HEK293 (cell line): ENCODE measurements around the gene CGB2.
"Not testable (repeated sequence)": the region's sequence is repeated elsewhere in the genome, so short reads cannot be mapped to it uniquely, and the experiment has no call there.

ENCODE experiments used
- SETDB1 ChIP-seq: IDR thresholded peaks from one replicate; pipeline ENCODE4 v1.6.1; 2017; ENCODE audit warnings: mild to moderate bottlenecking, low read length, moderate library complexity, mixed read lengths; ENCODE audit not compliant: insufficient read length
- SP3 ChIP-seq: fragments of 450-650 bp; formaldehyde crosslinking; IDR thresholded peaks from 2 replicates; pipeline ENCODE4 v1.5.1; 2016; ENCODE audit warnings: missing biosample characterization, missing genetic modification characterization
- ZBTB7A ChIP-seq: fragments of 450-650 bp; formaldehyde crosslinking; IDR thresholded peaks from 2 replicates; pipeline ENCODE4 v1.5.1; 2016; ENCODE audit warnings: low read depth, missing biosample characterization, missing genetic modification characterization
- ZNF266 ChIP-seq: fragments of 450-650 bp; formaldehyde crosslinking; IDR thresholded peaks from 2 replicates; pipeline ENCODE4 v1.5.1; 2016; ENCODE audit warnings: missing biosample characterization, missing genetic modification characterization, low read depth
- ZNF350 ChIP-seq: fragments of 450-650 bp; formaldehyde crosslinking; IDR thresholded peaks from 2 replicates; pipeline ENCODE4 v1.5.0; 2017; ENCODE audit warnings: missing biosample characterization, mild to moderate bottlenecking, missing genetic modification characterization
- TF ChIP-seq, protein P1 (sequence below): fragments of 450-650 bp; formaldehyde crosslinking; IDR thresholded peaks from 2 replicates; pipeline ENCODE4 v1.5.1; 2016; ENCODE audit warnings: missing biosample characterization, missing genetic modification characterization
- TF ChIP-seq, protein P2 (sequence below): fragments of 450-650 bp; formaldehyde crosslinking; conservative IDR thresholded peaks from 2 replicates; pipeline ENCODE4 v1.5.1; 2016; ENCODE audit warnings: low read depth, missing biosample characterization, missing genetic modification characterization

DNA sequence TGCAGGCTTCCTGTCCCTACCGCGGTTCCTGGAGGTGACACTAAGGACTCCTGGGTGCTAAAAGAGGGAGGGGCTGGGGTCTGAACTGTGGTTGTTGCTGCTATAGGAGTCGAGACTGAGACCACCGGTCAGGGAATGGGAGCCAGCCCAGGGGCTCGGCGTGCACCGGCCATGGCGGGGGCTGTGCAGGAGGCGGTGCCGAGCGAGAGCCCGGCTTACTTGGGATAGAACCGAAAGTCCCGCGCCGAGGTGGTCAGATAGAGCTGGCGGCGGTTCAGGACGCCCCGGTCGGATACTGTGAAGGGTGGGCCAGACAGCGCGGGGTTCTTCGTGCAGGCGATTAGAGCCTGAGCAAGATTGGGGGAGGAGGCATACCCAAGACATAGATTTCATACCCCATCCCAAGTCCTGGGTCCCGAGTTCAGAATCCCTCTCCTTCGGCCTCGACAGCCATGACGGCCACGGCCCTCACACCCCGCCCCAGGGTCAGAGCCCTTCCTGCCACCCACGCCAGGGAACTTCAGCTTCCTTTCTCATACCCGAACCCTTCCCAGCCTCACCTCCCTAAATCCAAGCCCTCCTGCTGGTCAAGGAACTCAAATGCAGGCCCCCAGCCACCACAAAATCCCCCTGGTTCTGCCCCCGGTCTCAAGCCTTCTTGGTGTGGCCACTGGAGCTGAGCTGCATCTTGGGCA is 25.4 kb downstream of the CGB2 start:
- TF ChIP-seq, protein P1, sequence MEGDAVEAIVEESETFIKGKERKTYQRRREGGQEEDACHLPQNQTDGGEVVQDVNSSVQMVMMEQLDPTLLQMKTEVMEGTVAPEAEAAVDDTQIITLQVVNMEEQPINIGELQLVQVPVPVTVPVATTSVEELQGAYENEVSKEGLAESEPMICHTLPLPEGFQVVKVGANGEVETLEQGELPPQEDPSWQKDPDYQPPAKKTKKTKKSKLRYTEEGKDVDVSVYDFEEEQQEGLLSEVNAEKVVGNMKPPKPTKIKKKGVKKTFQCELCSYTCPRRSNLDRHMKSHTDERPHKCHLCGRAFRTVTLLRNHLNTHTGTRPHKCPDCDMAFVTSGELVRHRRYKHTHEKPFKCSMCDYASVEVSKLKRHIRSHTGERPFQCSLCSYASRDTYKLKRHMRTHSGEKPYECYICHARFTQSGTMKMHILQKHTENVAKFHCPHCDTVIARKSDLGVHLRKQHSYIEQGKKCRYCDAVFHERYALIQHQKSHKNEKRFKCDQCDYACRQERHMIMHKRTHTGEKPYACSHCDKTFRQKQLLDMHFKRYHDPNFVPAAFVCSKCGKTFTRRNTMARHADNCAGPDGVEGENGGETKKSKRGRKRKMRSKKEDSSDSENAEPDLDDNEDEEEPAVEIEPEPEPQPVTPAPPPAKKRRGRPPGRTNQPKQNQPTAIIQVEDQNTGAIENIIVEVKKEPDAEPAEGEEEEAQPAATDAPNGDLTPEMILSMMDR (tag by site-specific recombination) = not testable (repeated sequence)
- not testable (repeated sequence) for TF ChIP-seq ZNF266 (tag by site-specific recombination); SETDB1; ZNF350 (tag by site-specific recombination); SP3 (tag by site-specific recombination); ZBTB7A (tag by site-specific recombination)
- TF ChIP-seq, protein P2, sequence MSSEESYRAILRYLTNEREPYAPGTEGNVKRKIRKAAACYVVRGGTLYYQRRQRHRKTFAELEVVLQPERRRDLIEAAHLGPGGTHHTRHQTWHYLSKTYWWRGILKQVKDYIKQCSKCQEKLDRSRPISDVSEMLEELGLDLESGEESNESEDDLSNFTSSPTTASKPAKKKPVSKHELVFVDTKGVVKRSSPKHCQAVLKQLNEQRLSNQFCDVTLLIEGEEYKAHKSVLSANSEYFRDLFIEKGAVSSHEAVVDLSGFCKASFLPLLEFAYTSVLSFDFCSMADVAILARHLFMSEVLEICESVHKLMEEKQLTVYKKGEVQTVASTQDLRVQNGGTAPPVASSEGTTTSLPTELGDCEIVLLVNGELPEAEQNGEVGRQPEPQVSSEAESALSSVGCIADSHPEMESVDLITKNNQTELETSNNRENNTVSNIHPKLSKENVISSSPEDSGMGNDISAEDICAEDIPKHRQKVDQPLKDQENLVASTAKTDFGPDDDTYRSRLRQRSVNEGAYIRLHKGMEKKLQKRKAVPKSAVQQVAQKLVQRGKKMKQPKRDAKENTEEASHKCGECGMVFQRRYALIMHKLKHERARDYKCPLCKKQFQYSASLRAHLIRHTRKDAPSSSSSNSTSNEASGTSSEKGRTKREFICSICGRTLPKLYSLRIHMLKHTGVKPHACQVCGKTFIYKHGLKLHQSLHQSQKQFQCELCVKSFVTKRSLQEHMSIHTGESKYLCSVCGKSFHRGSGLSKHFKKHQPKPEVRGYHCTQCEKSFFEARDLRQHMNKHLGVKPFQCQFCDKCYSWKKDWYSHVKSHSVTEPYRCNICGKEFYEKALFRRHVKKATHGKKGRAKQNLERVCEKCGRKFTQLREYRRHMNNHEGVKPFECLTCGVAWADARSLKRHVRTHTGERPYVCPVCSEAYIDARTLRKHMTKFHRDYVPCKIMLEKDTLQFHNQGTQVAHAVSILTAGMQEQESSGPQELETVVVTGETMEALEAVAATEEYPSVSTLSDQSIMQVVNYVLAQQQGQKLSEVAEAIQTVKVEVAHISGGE (tag by site-specific recombination) = not testable (repeated sequence)
